Esophagus squamous epithelium (tissue), 4 donors: Measurements from ENCODE around the gene PHC3.

ENCODE experiments used
- POLR2A ChIP-seq, 4 donors: fragments of 450-650 bp; IDR thresholded peaks; one replicate each; pipeline ENCODE4 v1.6.1; 2017; ENCODE audit warnings: antibody characterized with exemption in 4 of 4, mild to moderate bottlenecking in 4 of 4, moderate library complexity in 3 of 4
- TF ChIP-seq, protein P1 (sequence below), 6 experiments: fragments of 450-650 bp in 4 of 6; fragments of 200-600 bp in 2 of 6; sonication (generic) in 2 of 6; IDR thresholded peaks; one replicate each; pipeline ENCODE4 v1.5.1; 2016 to 2019; ENCODE audit warnings: antibody characterized with exemption in 6 of 6, mild to moderate bottlenecking in 4 of 6, moderate library complexity in 4 of 6

DNA sequence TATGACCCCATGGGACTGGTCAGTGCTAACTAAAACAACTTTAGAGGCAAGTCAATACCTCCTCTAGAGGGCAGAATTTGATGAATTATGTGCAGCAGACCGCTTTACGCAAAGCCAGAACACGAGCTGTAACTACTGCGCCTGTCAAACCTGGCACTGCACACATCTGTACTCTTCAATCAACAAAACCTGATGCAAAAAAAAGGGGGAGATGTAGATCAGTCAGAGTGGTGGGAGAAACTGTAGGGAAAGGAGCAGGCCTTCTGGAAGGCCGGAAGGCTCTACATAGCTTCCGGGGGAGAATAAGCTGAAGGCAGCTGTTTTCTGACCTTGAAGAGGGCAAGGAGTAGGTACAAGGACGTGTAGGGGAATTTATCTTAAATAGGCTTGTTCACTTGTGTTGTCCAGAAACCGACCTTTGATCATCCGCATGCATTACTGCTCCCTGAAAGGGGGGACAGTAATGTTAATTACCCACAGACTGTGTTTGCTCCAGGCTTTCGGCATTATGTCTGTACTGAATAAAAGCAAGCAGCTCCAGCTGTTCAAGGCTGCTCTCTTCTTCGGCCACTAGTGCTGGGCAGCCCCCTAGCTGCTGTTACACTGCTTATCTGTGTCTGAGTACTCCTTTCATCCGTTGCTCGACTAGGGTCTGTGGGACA, 102.8 kb downstream of the PHC3 start:
- TF ChIP-seq, protein P1, sequence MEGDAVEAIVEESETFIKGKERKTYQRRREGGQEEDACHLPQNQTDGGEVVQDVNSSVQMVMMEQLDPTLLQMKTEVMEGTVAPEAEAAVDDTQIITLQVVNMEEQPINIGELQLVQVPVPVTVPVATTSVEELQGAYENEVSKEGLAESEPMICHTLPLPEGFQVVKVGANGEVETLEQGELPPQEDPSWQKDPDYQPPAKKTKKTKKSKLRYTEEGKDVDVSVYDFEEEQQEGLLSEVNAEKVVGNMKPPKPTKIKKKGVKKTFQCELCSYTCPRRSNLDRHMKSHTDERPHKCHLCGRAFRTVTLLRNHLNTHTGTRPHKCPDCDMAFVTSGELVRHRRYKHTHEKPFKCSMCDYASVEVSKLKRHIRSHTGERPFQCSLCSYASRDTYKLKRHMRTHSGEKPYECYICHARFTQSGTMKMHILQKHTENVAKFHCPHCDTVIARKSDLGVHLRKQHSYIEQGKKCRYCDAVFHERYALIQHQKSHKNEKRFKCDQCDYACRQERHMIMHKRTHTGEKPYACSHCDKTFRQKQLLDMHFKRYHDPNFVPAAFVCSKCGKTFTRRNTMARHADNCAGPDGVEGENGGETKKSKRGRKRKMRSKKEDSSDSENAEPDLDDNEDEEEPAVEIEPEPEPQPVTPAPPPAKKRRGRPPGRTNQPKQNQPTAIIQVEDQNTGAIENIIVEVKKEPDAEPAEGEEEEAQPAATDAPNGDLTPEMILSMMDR (IDR thresholded peaks at IDR 0.05), result no peak
- no peak for TF ChIP-seq POLR2A (IDR thresholded peaks at IDR 0.05)
